Prostate gland (tissue), 2 donors: Measurements from ENCODE around the gene RETN.

Experiments
- POLR2A ChIP-seq: fragments of 450-650 bp; IDR thresholded peaks from one replicate; pipeline ENCODE4 v1.6.1; 2016; ENCODE audit warnings: antibody characterized with exemption, mild to moderate bottlenecking
- POLR2AphosphoS5 ChIP-seq: sonication (generic); formaldehyde crosslinking; IDR thresholded peaks from one replicate; pipeline ENCODE4 v1.6.1; 2017; ENCODE audit warnings: antibody characterized with exemption
- TF ChIP-seq, protein P1 (sequence below), 4 experiments: fragments of 200-600 bp in 2 of 4; fragments of 450-650 bp in 2 of 4; sonication (generic) in 2 of 4; IDR thresholded peaks; 1 replicate in 3 of 4; 2 replicates in 1 of 4; pipeline ENCODE4 v1.5.1; 2016 to 2019; ENCODE audit warnings: antibody characterized with exemption in 4 of 4, mild to moderate bottlenecking in 2 of 4, moderate library complexity in 2 of 4

- TF ChIP-seq, protein P1, sequence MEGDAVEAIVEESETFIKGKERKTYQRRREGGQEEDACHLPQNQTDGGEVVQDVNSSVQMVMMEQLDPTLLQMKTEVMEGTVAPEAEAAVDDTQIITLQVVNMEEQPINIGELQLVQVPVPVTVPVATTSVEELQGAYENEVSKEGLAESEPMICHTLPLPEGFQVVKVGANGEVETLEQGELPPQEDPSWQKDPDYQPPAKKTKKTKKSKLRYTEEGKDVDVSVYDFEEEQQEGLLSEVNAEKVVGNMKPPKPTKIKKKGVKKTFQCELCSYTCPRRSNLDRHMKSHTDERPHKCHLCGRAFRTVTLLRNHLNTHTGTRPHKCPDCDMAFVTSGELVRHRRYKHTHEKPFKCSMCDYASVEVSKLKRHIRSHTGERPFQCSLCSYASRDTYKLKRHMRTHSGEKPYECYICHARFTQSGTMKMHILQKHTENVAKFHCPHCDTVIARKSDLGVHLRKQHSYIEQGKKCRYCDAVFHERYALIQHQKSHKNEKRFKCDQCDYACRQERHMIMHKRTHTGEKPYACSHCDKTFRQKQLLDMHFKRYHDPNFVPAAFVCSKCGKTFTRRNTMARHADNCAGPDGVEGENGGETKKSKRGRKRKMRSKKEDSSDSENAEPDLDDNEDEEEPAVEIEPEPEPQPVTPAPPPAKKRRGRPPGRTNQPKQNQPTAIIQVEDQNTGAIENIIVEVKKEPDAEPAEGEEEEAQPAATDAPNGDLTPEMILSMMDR (IDR thresholded peaks at IDR 0.05), result no peak
- TF ChIP-seq POLR2AphosphoS5 (no peak), POLR2A (no peak)
Observed at GRCh38 chr19:7639863-7640348, 28.9 kb upstream of the RETN start.
